22Rv1 (cell line): ENCODE data around the gene SORCS2.

Experiments
- H3K27ac ChIP-seq: fragments of 450-650 bp; 2 replicates; pipeline ENCODE4 v1.5.1; 2017
- ZFX ChIP-seq: fragments of 450-650 bp; IDR thresholded peaks from 2 replicates; pipeline ENCODE4 v1.6.1; 2017; ENCODE audit warnings: antibody characterized with exemption, borderline replicate concordance
- TF ChIP-seq, protein P1 (sequence below): fragments of 450-650 bp; IDR thresholded peaks from 2 replicates; pipeline ENCODE4 v1.5.1; 2017; ENCODE audit warnings: mild to moderate bottlenecking

Gene SORCS2

DNA sequence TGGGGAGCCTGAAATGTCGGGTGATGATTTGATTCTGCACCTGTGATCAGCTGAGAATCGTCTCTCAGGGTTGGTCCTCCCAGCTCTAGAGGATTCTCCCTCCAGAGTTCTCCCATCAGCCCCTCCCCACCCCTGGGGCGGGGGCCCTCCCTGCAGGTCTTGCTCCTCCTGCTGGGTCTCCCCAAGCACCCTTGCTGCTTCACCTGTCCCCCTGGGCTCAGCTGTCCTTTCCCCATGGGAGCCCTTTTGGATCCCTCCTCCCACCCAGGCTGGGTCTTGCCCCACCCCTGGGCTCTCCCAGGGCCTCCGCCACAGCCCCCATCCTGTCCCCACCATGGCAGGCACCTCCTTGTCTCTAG lies 220.2 kb downstream of the SORCS2 start:
- TF ChIP-seq ZFX: no peak
- H3K27ac ChIP-seq: no peak overlapping the region

DNA sequence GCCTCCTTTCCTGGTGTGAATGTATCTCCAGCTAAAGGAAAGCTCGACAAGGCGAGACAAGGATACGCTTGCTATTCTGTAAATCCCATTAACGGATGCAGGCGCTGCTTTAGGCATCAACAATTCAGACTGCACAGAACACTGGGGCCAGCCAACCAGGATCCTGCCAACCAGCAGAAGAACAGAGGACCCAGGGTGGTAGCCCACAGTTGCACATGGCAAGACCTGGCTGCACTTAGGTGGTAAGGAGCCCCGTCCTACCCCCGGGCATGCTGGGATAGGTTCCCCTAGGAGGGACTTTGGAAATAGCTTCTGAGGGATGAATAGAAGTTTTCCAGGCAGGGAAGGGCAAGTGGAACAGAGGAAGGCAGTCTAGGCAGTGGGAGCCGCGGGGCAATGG lies 221.7 kb downstream of the SORCS2 start:
- H3K27ac ChIP-seq: no peak overlapping the region
- TF ChIP-seq ZFX: no peak
- TF ChIP-seq, protein P1, sequence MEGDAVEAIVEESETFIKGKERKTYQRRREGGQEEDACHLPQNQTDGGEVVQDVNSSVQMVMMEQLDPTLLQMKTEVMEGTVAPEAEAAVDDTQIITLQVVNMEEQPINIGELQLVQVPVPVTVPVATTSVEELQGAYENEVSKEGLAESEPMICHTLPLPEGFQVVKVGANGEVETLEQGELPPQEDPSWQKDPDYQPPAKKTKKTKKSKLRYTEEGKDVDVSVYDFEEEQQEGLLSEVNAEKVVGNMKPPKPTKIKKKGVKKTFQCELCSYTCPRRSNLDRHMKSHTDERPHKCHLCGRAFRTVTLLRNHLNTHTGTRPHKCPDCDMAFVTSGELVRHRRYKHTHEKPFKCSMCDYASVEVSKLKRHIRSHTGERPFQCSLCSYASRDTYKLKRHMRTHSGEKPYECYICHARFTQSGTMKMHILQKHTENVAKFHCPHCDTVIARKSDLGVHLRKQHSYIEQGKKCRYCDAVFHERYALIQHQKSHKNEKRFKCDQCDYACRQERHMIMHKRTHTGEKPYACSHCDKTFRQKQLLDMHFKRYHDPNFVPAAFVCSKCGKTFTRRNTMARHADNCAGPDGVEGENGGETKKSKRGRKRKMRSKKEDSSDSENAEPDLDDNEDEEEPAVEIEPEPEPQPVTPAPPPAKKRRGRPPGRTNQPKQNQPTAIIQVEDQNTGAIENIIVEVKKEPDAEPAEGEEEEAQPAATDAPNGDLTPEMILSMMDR: no peak

DNA sequence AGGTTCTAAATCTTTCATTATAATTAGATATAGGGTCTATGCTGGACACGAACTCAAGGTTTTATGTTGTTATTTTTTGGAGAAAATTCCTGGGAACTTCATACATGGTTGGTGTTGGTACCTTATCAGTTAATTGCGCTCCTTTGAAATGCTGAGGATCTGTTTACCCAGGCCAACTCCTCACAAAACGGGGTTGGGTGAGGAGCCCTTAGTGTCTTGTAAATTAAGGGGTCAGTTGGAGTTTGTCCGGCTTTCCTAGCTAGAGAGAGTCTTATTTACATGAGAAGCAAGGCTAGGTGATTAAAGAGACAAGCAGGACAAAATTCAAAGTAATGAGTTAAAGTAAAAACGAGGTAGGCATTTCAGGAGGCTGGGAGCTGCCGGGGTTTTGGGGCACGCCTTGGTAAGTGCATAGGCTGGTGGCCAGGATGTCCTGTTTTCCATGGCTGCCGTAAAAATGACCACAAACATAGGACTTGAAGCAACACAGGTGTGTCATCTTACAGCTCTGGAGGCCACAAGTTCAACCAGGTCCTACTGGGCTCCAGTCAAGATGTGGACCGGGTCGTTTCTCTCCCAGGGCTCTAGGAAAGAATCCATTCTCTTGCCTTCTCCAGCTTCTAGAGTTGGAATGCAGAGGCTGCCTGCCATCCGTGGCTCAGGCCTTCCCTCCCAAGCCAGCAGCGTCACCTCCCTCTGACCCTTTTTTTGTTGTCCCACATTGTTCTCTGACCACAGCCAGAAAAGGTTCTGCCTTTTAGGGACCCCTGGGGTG lies 222.6 kb downstream of the SORCS2 start:
- no peak overlapping the region for H3K27ac ChIP-seq
- TF ChIP-seq, protein P1: no peak
- no peak for TF ChIP-seq ZFX

- no peak overlapping the region for H3K27ac ChIP-seq
- TF ChIP-seq, protein P1: no peak
- no peak for TF ChIP-seq ZFX
These were observed 223.8 kb downstream of the SORCS2 start for GRCh38 chr4:7415927-7416686.

DNA sequence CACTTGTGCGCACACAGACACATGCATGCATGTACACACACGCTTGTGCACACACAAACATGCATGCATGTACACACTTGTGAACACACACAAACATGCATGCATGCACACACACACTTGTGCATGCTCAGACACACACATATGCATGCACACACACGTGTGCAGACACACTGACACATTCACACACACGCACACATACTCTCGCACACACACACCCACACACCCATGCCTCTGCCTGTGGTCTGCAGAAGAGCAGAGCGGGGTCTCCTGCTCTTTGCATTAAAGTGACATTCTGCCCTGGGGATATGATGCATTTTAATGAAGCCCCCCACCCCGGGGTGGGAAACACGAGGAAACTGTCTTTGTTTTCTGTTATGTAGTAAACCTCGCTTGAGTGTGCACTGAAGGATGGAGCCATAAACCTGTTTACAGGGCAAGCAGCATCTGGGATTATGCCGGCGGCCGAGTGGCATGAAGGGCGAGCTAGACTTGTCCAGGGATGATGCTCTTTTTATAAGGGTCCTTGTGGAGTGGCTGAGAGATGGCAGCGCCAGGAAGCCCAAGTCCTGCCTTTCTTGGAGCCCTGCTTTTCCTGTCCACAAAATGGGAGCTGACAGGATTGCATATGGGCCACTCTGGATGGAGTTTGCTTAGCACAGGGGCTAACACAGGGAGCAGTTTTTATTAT lies 224.6 kb downstream of the SORCS2 start:
- TF ChIP-seq, protein P1: no peak
- no peak for TF ChIP-seq ZFX
- H3K27ac ChIP-seq: no peak overlapping the region

GRCh38 chr4:7417639-7418038 lies 225.3 kb downstream of the SORCS2 start:
- no peak overlapping the region for H3K27ac ChIP-seq
- TF ChIP-seq, protein P1: no peak
- no peak for TF ChIP-seq ZFX

- no peak overlapping the region for H3K27ac ChIP-seq
- TF ChIP-seq ZFX: no peak
- TF ChIP-seq, protein P1: no peak
These were observed 226.0 kb downstream of the SORCS2 start for GRCh38 chr4:7418131-7418943.
